NCI-H2107 treated with DMSO at 0.1 percent for 48 hours (cell line): ENCODE results near the gene PPAN.

Experiments
- DNase-seq: peaks from one replicate; lab custom pipeline; 2025; ENCODE audit not compliant: unreplicated experiment; lab: John Stamatoyannopoulos, UW

PPAN gene

GRCh38 chr19:10091895-10092641, 14.1 kb upstream of the PPAN start:
- no peak for DNase-seq

- DNase-seq, result no peak
Measured at GRCh38 chr19:10092648-10093294, 13.4 kb upstream of the PPAN start.

- no peak for DNase-seq
Measured at GRCh38 chr19:10093295-10094186, 12.6 kb upstream of the PPAN start.

- DNase-seq, result no peak
Measured at GRCh38 chr19:10095622-10095947, 10.6 kb upstream of the PPAN start.

GRCh38 chr19:10095948-10096614, 10.1 kb upstream of the PPAN start:
- peak; percentile 40 for DNase-seq

- no peak for DNase-seq
Measured at GRCh38 chr19:10096615-10096963, 9.6 kb upstream of the PPAN start.

- DNase-seq, result no peak
Measured at GRCh38 chr19:10100163-10100785, 5.9 kb upstream of the PPAN start.

- no peak for DNase-seq
Measured at GRCh38 chr19:10102787-10103236, 3.4 kb upstream of the PPAN start.

- no peak for DNase-seq
Measured at GRCh38 chr19:10104130-10104513, 2.0 kb upstream of the PPAN start.

- DNase-seq, result no peak
Measured at GRCh38 chr19:10104665-10105508, 1.3 kb upstream of the PPAN start.

- no peak for DNase-seq
Measured at GRCh38 chr19:10105509-10106099, 558 bp upstream of the PPAN start.

- no peak for DNase-seq
Measured at GRCh38 chr19:10107254-10107653, 1.1 kb downstream of the PPAN start.

GRCh38 chr19:10107817-10108367, 1.7 kb downstream of the PPAN start:
- no peak for DNase-seq

GRCh38 chr19:10109528-10109927, 3.4 kb downstream of the PPAN start:
- DNase-seq, result no peak

- no peak for DNase-seq
Measured at GRCh38 chr19:10110076-10110971, 4.2 kb downstream of the PPAN start.

GRCh38 chr19:10110972-10111317, 4.8 kb downstream of the PPAN start:
- DNase-seq, result no peak

- no peak for DNase-seq
Measured at GRCh38 chr19:10111405-10111811, 5.2 kb downstream of the PPAN start, which contains the start of gene P2RY11. TSS of gene P2RY11 (plus strand) at chr19:10111693. CDS start at chr19:10111722, 29 bp downstream.

- DNase-seq, result no peak
Measured at GRCh38 chr19:10112037-10112761, 6.0 kb downstream of the PPAN start.
